ENCODE data around the gene GUCY2D.
"Not testable (repeated sequence)": the region's sequence is repeated elsewhere in the genome, so short reads cannot be mapped to it uniquely, and the experiment has no call there.

GUCY2D gene

GRCh38 chr17:8056976-8057625 lies 54.7 kb downstream of the GUCY2D start:
- TF ChIP-seq, protein P1, sequence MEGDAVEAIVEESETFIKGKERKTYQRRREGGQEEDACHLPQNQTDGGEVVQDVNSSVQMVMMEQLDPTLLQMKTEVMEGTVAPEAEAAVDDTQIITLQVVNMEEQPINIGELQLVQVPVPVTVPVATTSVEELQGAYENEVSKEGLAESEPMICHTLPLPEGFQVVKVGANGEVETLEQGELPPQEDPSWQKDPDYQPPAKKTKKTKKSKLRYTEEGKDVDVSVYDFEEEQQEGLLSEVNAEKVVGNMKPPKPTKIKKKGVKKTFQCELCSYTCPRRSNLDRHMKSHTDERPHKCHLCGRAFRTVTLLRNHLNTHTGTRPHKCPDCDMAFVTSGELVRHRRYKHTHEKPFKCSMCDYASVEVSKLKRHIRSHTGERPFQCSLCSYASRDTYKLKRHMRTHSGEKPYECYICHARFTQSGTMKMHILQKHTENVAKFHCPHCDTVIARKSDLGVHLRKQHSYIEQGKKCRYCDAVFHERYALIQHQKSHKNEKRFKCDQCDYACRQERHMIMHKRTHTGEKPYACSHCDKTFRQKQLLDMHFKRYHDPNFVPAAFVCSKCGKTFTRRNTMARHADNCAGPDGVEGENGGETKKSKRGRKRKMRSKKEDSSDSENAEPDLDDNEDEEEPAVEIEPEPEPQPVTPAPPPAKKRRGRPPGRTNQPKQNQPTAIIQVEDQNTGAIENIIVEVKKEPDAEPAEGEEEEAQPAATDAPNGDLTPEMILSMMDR (conservative IDR thresholded peaks at IDR 0.05; ENCODE audit: control insufficient read depth, insufficient read depth, low read depth, low read length), result no peak
- no peak for DNase-seq (ENCODE audit: low read depth)
- no peak overlapping the region for H3K4me3 ChIP-seq (ENCODE audit: control insufficient read depth, low read depth, low read length)

DNA sequence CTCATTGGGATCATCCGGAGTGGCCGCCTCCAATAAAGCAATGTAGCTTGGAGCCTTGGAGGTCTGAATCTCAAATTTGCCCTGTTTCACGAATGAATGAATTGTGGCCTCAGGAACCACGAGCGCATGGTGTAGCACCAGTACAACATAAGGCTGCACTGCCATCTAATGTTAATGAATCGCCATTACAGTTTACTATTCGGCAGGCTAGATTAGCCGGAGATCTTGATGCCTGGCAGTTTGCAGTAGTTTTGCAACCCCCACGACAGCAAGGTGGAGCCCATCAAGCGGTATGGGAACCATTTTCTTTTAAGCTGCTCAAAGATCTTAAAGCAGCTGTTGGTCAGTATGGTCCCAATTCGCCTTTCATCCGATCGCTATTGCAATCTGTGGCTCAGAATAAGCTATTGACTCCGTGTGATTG lies 55.3 kb downstream of the GUCY2D start:
- no peak overlapping the region for H3K4me3 ChIP-seq (ENCODE audit: control insufficient read depth, low read depth, low read length)
- DNase-seq (ENCODE audit: low read depth), result peak; percentile 85
- TF ChIP-seq, protein P1 (conservative IDR thresholded peaks at IDR 0.05; ENCODE audit: control insufficient read depth, insufficient read depth, low read depth, low read length), result peak; percentile 76

GRCh38 chr17:8059131-8059530 lies 56.7 kb downstream of the GUCY2D start:
- H3K4me3 ChIP-seq (ENCODE audit: control insufficient read depth, low read depth, low read length), result no peak overlapping the region
- DNase-seq (ENCODE audit: low read depth), result no peak
- TF ChIP-seq, protein P1 (conservative IDR thresholded peaks at IDR 0.05; ENCODE audit: control insufficient read depth, insufficient read depth, low read depth, low read length), result no peak

- no peak overlapping the region for H3K4me3 ChIP-seq (ENCODE audit: control insufficient read depth, low read depth, low read length)
- TF ChIP-seq, protein P1 (conservative IDR thresholded peaks at IDR 0.05; ENCODE audit: control insufficient read depth, insufficient read depth, low read depth, low read length), result peak; percentile 67
- peak; percentile 74 for DNase-seq (ENCODE audit: low read depth)
Observed at GRCh38 chr17:8060274-8060673, 57.9 kb downstream of the GUCY2D start.

DNA sequence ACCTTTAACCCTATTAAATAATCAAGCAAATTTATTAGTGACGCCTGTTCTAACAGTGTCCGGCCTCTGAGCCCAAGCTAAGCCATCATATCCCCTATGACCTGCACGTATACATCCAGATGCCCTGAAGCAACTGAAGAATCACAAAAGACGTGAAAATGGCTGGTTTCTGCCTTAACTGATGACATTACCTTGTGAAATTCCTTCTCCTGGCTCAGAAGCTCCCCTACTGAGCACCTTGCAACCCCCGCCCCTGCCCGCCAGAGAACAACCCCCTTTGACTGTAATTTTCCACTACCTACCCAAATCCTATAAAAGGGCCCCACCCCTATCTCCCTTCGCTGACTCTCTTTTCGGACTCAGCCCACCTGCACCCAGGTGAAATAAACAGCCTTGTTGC lies 59.4 kb downstream of the GUCY2D start:
- H3K4me3 ChIP-seq (ENCODE audit: control insufficient read depth, low read depth, low read length); DNase-seq (ENCODE audit: low read depth): not testable (repeated sequence)

DNA sequence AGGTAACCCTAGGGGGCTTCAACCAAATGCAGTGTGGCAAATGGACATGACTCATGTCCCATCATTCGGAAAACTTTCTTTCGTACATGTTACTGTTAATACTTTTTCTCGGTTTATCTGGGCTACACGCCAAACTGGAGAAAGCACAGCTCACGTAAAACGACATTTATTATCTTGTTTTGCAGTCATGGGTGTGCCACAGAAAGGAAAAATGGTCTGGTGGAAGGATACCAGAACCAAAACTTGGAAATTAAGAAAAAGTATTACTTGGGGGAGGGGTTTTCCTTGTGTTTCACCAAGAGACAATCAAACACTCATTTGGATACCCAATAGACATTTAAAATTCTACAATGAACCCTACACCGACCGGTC lies 60.0 kb downstream of the GUCY2D start:
- DNase-seq (ENCODE audit: low read depth), result peak; percentile 63
- no peak overlapping the region for H3K4me3 ChIP-seq (ENCODE audit: control insufficient read depth, low read depth, low read length)
- TF ChIP-seq, protein P1 (conservative IDR thresholded peaks at IDR 0.05; ENCODE audit: control insufficient read depth, insufficient read depth, low read depth, low read length), result no peak

- TF ChIP-seq, protein P1 (conservative IDR thresholded peaks at IDR 0.05; ENCODE audit: control insufficient read depth, insufficient read depth, low read depth, low read length), result no peak
- no peak for DNase-seq (ENCODE audit: low read depth)
- H3K4me3 ChIP-seq (ENCODE audit: control insufficient read depth, low read depth, low read length), result no peak overlapping the region
Observed at GRCh38 chr17:8062807-8063483, 60.5 kb downstream of the GUCY2D start.
